Pancreas (tissue), 10 donors: Measurements from ENCODE around the gene BUD23. TPM values are rescaled to one million over a fixed set of nuclear protein-coding genes. Genes with fewer than 3 reads are reported as not detected.
A peak's percentile ranks its signal among the peaks of the same experiment; 100 is the strongest.

ENCODE experiments used
- ATAC-seq, 4 donors: fragments of 200-7000 bp; cut with Tn5 transposase; one replicate each; pipeline versions ENCODE4 v1.8.0 to v1.9.1; 2020; ENCODE audit warnings: mild to moderate bottlenecking in 4 of 4, moderate library complexity in 4 of 4
- DNase-seq, 6 donors: peaks; one replicate each; pipeline ENCODE4 v3.0.0-alpha.2; 2020
- FAIRE-seq: peaks from 2 replicates; lab custom pipeline; 2012; peaks lifted over from hg19 to GRCh38; lab: Jason Lieb, UNC
- H3K27ac ChIP-seq, 4 donors: fragments of 200-600 bp; sonication (generic); 1 replicate in 3 of 4; 2 replicates in 1 of 4; pipeline versions ENCODE4 v1.5.0 to v1.8.0; 2020
- H3K27me3 ChIP-seq, 4 donors: fragments of 200-600 bp; one replicate each; pipeline ENCODE4 v1.8.0; 2021
- H3K36me3 ChIP-seq, 3 donors: fragments of 200-600 bp; sonication (generic) in 1 of 3; one replicate each; pipeline versions ENCODE4 v1.5.0 to v1.8.0; 2020 to 2021
- H3K4me1 ChIP-seq, 3 donors: fragments of 200-600 bp; one replicate each; pipeline ENCODE4 v1.8.0; 2021
- H3K4me3 ChIP-seq, 4 donors: fragments of 200-600 bp; sonication (generic) in 2 of 4; one replicate each; pipeline versions ENCODE4 v1.5.0 to v1.8.0; 2020 to 2021
- H3K9me3 ChIP-seq, 4 donors: fragments of 200-600 bp; one replicate each; pipeline ENCODE4 v1.8.0; 2021
- WGBS, 2 donors: extraction: QIAGEN DNeasy Blood & Tissue Kit; methylation state at CpG; one replicate each; pipeline ENCODE4 v1.1.7; 2013; 5-methylcytosine and 5-hydroxymethylcytosine counted together
- intact Hi-C, 3 donors: fragments of 100-400 bp; cut with DNase I; formaldehyde crosslinking; loops; one replicate each; pipeline versions ENCODE4 v1.11.1 to v1.14.2; 2022
- polyA plus RNA-seq, 2 donors: library from polyadenylated mRNA; stranded (reverse); fragments of 200-250 nt; gene quantifications; one replicate each; pipeline ENCODE4 v1.2.3, GENCODE V29; 2013
- total RNA-seq, 6 donors: library from RNA; stranded (reverse); fragmentation: NEBNext Ultra II Directional in 4 of 6; extraction: Animal tissue kit (Norgen Biotek cat#: 25700) in 4 of 6; gene quantifications; one replicate each; pipeline versions ENCODE4 v1.2.1 to v1.2.4, GENCODE V29; 2021 to 2023
- TF ChIP-seq, protein P1 (sequence below), 4 donors: fragments of 200-600 bp; sonication (generic) in 3 of 4; IDR thresholded peaks; one replicate each; pipeline versions ENCODE4 v1.5.0 to v1.8.0; 2021; ENCODE audit warnings: antibody characterized with exemption in 4 of 4
- donor health status: healthy with polysubstance abuse.
- donor health status: DM: no; HTN: no; CAD: no; lungs with moderate emphysema.
- donor health status: DM: no; HTN: no; CAD: no.
- donor health status: control.
- donor health status: control.
- donor health status: Bipolar disorder and iron deficiency.
- donor health status: DM: yes; HTN: yes; CAD: no.
- donor health status: DM: no; HTN: no; CAD: no.
- donor health status: DM: no; HTN: no; CAD: no.
- donor health status: DM: yes; HTN: yes; CAD: no.

Gene BUD23
- total and polyA plus RNA-seq, 8 donors: 26.9 to 62.9 (median 35.7) TPM

DNA sequence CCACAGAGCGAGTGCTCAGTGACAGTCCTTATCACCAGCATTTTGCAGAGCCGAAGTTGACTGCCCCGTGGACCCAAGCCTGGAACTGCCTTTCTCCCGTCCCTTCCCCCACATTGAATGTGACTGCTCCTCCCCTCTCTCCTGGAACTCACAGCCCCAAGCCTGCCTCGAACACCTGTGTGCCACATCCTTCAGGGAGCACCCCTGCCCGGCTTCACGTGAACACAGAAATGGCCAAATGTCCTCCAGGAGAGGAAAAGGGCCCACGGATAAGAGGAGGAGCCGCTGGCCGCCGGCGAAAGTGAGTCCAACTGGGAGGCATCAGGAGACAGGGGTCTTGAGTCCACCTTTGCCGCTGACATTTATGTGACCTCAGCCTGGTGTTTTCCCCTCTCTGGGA is 19.8 kb downstream of the BUD23 start:
- Histone ChIP-seq H3K27me3 (no peaks in the 10 kb centered on the region), H3K27ac (no peak overlapping the region), H3K4me3 (no peak overlapping the region), H3K4me1 (no peaks in the 10 kb centered on the region), H3K9me3 (no peaks in the 10 kb centered on the region), H3K36me3 (peaks cover 0 to 3% (median 0%) of the 10 kb centered on the region in 3 donors)
- ATAC-seq (no peak), DNase-seq (no peak), FAIRE-seq (no peak)
- intact Hi-C loops: no loop called here
- 77 to 79% methylated on average over 13 of the region's 13 CpGs for WGBS, 2 donors
- TF ChIP-seq, protein P1, sequence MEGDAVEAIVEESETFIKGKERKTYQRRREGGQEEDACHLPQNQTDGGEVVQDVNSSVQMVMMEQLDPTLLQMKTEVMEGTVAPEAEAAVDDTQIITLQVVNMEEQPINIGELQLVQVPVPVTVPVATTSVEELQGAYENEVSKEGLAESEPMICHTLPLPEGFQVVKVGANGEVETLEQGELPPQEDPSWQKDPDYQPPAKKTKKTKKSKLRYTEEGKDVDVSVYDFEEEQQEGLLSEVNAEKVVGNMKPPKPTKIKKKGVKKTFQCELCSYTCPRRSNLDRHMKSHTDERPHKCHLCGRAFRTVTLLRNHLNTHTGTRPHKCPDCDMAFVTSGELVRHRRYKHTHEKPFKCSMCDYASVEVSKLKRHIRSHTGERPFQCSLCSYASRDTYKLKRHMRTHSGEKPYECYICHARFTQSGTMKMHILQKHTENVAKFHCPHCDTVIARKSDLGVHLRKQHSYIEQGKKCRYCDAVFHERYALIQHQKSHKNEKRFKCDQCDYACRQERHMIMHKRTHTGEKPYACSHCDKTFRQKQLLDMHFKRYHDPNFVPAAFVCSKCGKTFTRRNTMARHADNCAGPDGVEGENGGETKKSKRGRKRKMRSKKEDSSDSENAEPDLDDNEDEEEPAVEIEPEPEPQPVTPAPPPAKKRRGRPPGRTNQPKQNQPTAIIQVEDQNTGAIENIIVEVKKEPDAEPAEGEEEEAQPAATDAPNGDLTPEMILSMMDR (IDR thresholded peaks at IDR 0.05): no peak

DNA sequence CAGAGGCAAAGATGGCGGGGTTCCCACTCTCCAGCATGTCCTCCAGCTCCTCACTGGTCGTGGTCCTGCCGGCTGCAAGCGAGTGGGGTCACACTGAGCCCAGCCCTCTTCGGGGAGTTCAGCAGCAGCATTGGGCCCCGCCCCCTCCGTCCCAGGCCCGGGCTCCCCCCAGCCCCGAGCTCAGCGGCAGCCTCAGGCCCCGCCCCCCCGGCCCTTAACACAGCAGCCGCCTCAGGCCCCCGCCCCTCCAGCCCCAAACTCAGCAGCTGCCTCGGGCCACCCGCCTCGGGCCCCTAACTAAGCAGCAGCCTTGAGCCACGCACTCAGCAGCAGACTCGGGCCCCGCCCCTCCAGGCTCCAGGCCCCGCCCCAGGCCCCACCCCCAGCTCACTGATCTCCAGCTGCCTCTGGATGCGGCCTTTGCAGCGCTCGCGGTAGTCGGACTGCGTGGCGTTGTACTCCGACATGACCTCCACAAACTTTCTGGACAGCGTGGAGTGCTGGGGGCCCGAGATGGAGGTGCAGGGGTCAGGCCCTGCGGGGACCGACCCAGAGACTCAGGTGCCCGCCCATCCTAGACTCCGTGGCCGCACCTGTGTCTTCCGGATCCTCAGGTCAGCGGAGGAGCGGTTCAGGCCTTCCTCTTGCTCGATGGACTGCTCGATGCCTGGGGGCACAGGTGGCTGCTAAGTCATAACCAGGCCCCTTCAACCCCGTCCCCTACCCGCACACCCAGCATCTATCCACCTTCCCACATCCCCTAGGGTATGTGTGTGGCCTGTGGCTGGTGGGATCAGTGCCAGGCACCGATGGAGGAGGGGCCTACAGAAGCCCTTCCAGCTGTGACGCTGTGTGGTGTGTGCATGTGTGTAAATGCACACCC is 20.6 kb downstream of the BUD23 start:
- FAIRE-seq (no peak), DNase-seq (peak in 1 of 6 donors; percentile 72), ATAC-seq (peak in 3 of 4 donors; percentile 30 to 75 (median 45))
- 58 to 63% methylated on average over 38 to 45 of the region's 45 CpGs for WGBS, 2 donors
- Histone ChIP-seq H3K36me3 (no peaks in the 10 kb centered on the region), H3K4me3 (no peak overlapping the region), H3K4me1 (no peaks in the 10 kb centered on the region), H3K27ac (no peak overlapping the region), H3K9me3 (no peaks in the 10 kb centered on the region), H3K27me3 (no peaks in the 10 kb centered on the region)
- TF ChIP-seq, protein P1 (IDR thresholded peaks at IDR 0.05): no peak
- intact Hi-C loops: no loop called here

DNA sequence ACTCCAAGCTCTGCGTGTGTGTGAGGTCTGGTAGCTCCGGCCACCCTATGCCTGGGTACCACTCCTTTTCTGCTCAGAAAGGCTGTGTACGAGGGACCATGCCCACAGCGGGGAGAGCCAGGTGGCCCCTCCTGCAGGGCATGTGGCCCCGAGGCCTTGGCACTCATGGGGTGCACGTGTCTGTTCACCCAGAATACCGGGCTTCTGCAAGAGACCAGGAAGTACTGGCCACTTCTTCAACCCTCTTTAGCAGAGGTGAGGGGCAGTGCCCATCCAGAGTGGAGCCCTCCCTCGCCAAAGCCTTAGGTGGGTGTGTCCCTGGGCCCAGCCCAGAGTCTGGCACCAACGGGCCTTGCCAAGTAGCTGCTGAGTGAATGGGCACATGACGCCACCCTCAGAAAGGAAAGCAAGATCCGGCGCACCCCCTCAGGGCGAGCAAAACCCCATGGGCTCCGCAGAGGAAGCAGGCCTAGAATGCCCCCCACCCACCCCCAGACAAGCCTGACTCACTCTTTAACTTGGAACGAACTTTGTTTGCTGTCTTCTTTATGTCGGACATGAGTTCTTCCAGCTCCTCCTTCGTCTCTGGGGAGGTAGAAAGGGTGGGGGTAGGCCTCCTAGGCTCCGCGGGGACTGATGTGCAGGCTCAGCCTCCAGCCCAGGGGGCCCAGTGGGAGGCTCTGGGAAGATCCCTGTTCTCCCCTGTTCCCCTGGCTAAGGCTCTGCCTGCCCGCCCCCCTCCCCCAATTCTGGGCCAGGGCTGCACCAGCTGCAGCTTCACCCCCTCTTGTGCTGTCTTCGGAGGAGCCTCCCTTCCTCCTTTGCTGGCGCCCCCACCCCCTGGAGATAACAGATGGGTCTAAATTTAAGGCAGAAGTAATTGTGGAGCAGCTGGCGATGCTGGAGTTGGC is 21.5 kb downstream of the BUD23 start:
- peak in 2 of 4 donors; percentile 5 to 20 for ATAC-seq
- DNase-seq: no peak
- 83 to 86% methylated on average over 22 to 23 of the region's 23 CpGs for WGBS, 2 donors
- TF ChIP-seq, protein P1 (IDR thresholded peaks at IDR 0.05): no peak
- FAIRE-seq: no peak
- intact Hi-C loops: no loop called here
- Histone ChIP-seq H3K4me3 (no peak overlapping the region), H3K9me3 (no peaks in the 10 kb centered on the region), H3K27ac (no peak overlapping the region), H3K27me3 (no peaks in the 10 kb centered on the region), H3K36me3 (no peaks in the 10 kb centered on the region), H3K4me1 (no peaks in the 10 kb centered on the region)

DNA sequence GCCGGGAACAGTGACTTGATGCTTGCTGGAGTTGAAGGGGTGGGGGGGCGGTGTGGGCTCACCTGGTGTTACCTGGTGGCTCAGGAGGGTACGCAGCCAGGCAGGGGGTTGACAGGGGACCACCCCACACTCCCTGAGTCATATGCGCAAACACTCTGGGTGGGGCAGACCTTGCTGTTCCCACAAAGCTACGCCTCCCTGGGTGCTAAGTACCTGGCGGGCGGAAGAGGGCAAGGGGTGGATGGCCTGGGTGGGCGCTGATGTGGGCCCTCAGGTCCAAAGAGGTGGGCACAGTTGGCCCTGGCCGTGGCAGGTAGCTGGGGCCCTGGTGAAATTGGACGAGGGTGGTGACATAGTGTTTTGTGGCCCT is 22.1 kb downstream of the BUD23 start:
- no peaks in the 10 kb centered on the region for H3K9me3 ChIP-seq
- 85 to 87% methylated on average over 10 of the region's 10 CpGs for WGBS, 2 donors
- H3K36me3 ChIP-seq: no peaks in the 10 kb centered on the region
- peak overlapping the region in 1 of 4 donors; percentile 55 for H3K27ac ChIP-seq
- ATAC-seq: peak in 2 of 4 donors; percentile 3 to 8
- no peak for DNase-seq
- H3K4me1 ChIP-seq: no peaks in the 10 kb centered on the region
- H3K4me3 ChIP-seq: no peak overlapping the region
- TF ChIP-seq, protein P1 (IDR thresholded peaks at IDR 0.05): no peak
- FAIRE-seq: no peak
- no peaks in the 10 kb centered on the region for H3K27me3 ChIP-seq
- intact Hi-C loops: no loop called here
